PC-9 (cell line): ENCODE measurements around the gene GGACT. TPM values are rescaled to one million over a fixed set of nuclear protein-coding genes. Genes with fewer than 3 reads are reported as not detected.

ENCODE experiments used
- BruUV-seq: library from RNA; stranded (reverse); fragments of 400-500 nt; replicated peaks from 2 replicates; lab custom pipeline; 2021; lab: Mats Ljungman, UMichigan
- CTCF ChIA-PET: fragments of 300-600 bp; sonication (Branson Sonifier 250); formaldehyde crosslinking; loops from one replicate; lab custom pipeline; 2022; ENCODE audit warnings: antibody characterized with exemption; lab: Charles Lee
- POLR2A ChIA-PET: fragments of 300-600 bp; sonication (Branson Sonifier 250); formaldehyde crosslinking; loops from one replicate; lab custom pipeline; 2022; ENCODE audit warnings: antibody characterized with exemption; ENCODE audit not compliant: unreplicated experiment; lab: Charles Lee
- DNase-seq, 2 experiments: peaks; one replicate each; pipeline versions ENCODE4 v3.0.0 to v3.0.0-alpha.2; 2015 to 2022; ENCODE audit warnings: mixed read lengths in 1 of 2
- H2AFZ ChIP-seq: fragments of 200-600 bp; sonication (generic); 2 replicates; pipeline ENCODE4 v1.8.1; 2017; ENCODE audit warnings: antibody characterized with exemption
- H3F3A ChIP-seq: fragments of 200-600 bp; sonication (generic); 2 replicates; pipeline ENCODE4 v1.8.1; 2017; ENCODE audit warnings: antibody characterized with exemption, mild to moderate bottlenecking, low read depth; ENCODE audit not compliant: insufficient read depth
- H3K27ac ChIP-seq: fragments of 200-600 bp; sonication (generic); 2 replicates; pipeline ENCODE4 v1.6.1; 2016; ENCODE audit warnings: mixed run types
- H3K27me3 ChIP-seq: fragments of 200-600 bp; sonication (generic); 2 replicates; pipeline ENCODE4 v1.6.1; 2016; ENCODE audit warnings: low read depth, mixed run types; ENCODE audit not compliant: insufficient read depth
- H3K36me3 ChIP-seq: fragments of 200-600 bp; sonication (generic); 2 replicates; pipeline ENCODE4 v1.6.1; 2016; ENCODE audit warnings: low read depth, mixed run types
- H3K4me1 ChIP-seq: fragments of 200-600 bp; sonication (generic); replicated peaks from 2 replicates; pipeline ENCODE4 v1.6.1; 2016; ENCODE audit warnings: mixed run types; ENCODE audit not compliant: insufficient read depth
- H3K4me2 ChIP-seq: fragments of 200-600 bp; sonication (generic); 2 replicates; pipeline ENCODE4 v1.6.1; 2017; ENCODE audit warnings: mixed run types
- H3K4me3 ChIP-seq: fragments of 200-600 bp; sonication (generic); 2 replicates; pipeline ENCODE4 v1.6.1; 2016; ENCODE audit warnings: mixed run types
- H3K79me2 ChIP-seq: fragments of 200-600 bp; sonication (generic); 2 replicates; pipeline ENCODE4 v1.6.1; 2017; ENCODE audit warnings: low read depth, mixed run types
- H3K9me2 ChIP-seq: fragments of 200-600 bp; sonication (generic); 2 replicates; pipeline ENCODE4 v1.8.1; 2017; ENCODE audit warnings: mild to moderate bottlenecking; ENCODE audit not compliant: insufficient read depth
- H3K9me3 ChIP-seq: fragments of 200-600 bp; sonication (generic); 2 replicates; pipeline ENCODE4 v1.8.1; 2016; ENCODE audit warnings: low read depth; ENCODE audit not compliant: insufficient read depth
- H4K20me1 ChIP-seq: fragments of 200-600 bp; sonication (generic); 2 replicates; pipeline ENCODE4 v1.8.1; 2017; ENCODE audit not compliant: insufficient read depth
- EZH2 ChIP-seq: fragments of 200-600 bp; sonication (generic); IDR thresholded peaks from 2 replicates; pipeline ENCODE4 v1.8.0; 2017; ENCODE audit warnings: antibody characterized with exemption, low read depth
- intact Hi-C: fragments of 100-400 bp; cut with micrococcal nuclease; formaldehyde crosslinking; loops from one replicate; pipeline ENCODE4 v1.10.0; 2022; ENCODE audit not compliant: unreplicated experiment
- total RNA-seq: library from RNA; stranded (reverse); gene quantifications from 2 replicates; pipeline ENCODE4 v1.2.3, GENCODE V29; 2021
- TF ChIP-seq, protein P1 (sequence below): fragments of 200-600 bp; sonication (generic); conservative IDR thresholded peaks from 2 replicates; pipeline ENCODE4 v1.6.1; 2017; ENCODE audit warnings: mixed run types, antibody characterized with exemption, mild to moderate bottlenecking, moderate library complexity

GGACT gene
- total RNA-seq, 1 experiment from 2014 or later: 4.9 TPM

DNA sequence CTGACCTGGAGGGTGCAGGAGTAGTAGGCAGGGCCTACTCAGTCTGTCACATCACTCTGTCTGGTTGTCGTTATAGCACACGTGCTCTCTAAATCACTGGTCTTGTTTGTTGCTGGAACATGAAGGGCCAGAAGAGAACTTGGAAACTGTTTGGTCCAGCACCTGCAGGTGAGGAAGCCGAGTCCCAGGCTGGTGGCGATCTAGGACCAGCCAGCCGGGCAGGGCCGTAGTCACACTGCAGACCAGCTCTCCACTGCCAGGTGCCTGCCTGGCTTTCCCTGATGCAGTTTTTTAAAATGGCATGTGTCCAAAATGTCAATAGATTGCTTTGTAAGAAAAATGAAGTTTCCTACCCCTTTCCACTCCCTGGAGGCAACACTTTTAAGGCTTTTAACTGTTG, 53.7 kb downstream of the GGACT start:
- H3K9me2 ChIP-seq: no peaks in the 10 kb centered on the region
- no peak for DNase-seq
- H2AFZ ChIP-seq: no peak overlapping the region
- no peak for TF ChIP-seq EZH2
- TF ChIP-seq, protein P1, sequence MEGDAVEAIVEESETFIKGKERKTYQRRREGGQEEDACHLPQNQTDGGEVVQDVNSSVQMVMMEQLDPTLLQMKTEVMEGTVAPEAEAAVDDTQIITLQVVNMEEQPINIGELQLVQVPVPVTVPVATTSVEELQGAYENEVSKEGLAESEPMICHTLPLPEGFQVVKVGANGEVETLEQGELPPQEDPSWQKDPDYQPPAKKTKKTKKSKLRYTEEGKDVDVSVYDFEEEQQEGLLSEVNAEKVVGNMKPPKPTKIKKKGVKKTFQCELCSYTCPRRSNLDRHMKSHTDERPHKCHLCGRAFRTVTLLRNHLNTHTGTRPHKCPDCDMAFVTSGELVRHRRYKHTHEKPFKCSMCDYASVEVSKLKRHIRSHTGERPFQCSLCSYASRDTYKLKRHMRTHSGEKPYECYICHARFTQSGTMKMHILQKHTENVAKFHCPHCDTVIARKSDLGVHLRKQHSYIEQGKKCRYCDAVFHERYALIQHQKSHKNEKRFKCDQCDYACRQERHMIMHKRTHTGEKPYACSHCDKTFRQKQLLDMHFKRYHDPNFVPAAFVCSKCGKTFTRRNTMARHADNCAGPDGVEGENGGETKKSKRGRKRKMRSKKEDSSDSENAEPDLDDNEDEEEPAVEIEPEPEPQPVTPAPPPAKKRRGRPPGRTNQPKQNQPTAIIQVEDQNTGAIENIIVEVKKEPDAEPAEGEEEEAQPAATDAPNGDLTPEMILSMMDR: no peak
- BruUV-seq: no TSS peak
- H3F3A ChIP-seq: no peaks in the 10 kb centered on the region
- no peak overlapping the region for H3K27ac ChIP-seq
- no peak overlapping the region for H3K4me3 ChIP-seq
- H3K36me3 ChIP-seq: no peaks in the 10 kb centered on the region
- H3K4me2 ChIP-seq: no peak overlapping the region
- ChIA-PET CTCF (no interaction called here), POLR2A (no interaction called here)
- no peaks in the 10 kb centered on the region for H4K20me1 ChIP-seq
- intact Hi-C loops: no loop called here
- H3K4me1 ChIP-seq: no peaks in the 10 kb centered on the region
- H3K79me2 ChIP-seq: no peaks in the 10 kb centered on the region
- H3K9me3 ChIP-seq: no peaks in the 10 kb centered on the region
- no peaks in the 10 kb centered on the region for H3K27me3 ChIP-seq

DNA sequence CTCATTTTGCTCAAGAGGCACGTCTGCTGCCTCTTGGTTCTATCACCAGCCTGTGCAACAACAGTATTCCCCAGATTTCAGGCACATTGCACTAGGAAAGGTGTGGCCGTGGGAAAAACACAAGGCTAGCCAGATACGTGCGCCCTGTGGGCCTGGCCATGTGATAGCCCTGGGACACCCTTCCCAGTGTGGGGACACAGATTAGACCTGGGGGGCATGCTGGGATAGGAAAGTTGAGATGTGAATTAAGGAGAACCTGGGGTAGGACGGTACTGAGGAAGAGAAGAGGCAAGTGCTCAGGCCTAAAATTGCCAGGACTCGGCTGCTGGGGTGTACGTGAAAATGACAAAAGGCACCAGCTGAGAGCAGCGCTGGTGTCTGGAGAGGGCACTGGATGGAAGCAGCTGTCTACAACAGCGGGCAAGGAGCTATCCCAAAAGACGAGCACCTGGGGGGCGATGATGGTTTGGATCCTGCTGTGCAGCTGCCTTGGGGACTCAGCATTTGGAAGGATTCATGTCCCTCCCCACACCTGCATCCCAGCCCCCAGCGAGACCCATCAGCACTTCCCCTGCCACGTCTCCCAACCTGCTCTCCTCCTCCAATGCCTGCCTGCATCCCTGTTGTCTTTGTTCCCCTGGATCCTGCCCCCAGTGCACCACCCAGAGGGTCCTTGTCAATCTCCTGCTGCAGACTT, 54.3 kb downstream of the GGACT start:
- ChIA-PET POLR2A (no interaction called here), CTCF (no interaction called here)
- no peak overlapping the region for H3K4me3 ChIP-seq
- TF ChIP-seq EZH2: no peak
- TF ChIP-seq, protein P1: no peak
- H3K36me3 ChIP-seq: no peaks in the 10 kb centered on the region
- no peak for DNase-seq
- H3K27ac ChIP-seq: no peak overlapping the region
- no TSS peak for BruUV-seq
- H3K4me1 ChIP-seq: no peaks in the 10 kb centered on the region
- no peak overlapping the region for H3K4me2 ChIP-seq
- no peaks in the 10 kb centered on the region for H3F3A ChIP-seq
- H3K9me3 ChIP-seq: no peaks in the 10 kb centered on the region
- intact Hi-C loops: no loop called here
- H3K79me2 ChIP-seq: no peaks in the 10 kb centered on the region
- no peaks in the 10 kb centered on the region for H3K9me2 ChIP-seq
- no peak overlapping the region for H2AFZ ChIP-seq
- no peaks in the 10 kb centered on the region for H4K20me1 ChIP-seq
- no peaks in the 10 kb centered on the region for H3K27me3 ChIP-seq

GRCh38 chr13:100533588-100534041, 55.0 kb downstream of the GGACT start:
- Histone ChIP-seq H3K36me3 (no peaks in the 10 kb centered on the region), H3K4me2 (no peak overlapping the region), H3K9me2 (no peaks in the 10 kb centered on the region), H2AFZ (no peak overlapping the region), H3K79me2 (no peaks in the 10 kb centered on the region), H4K20me1 (no peaks in the 10 kb centered on the region), H3F3A (no peaks in the 10 kb centered on the region), H3K9me3 (no peaks in the 10 kb centered on the region), H3K4me3 (no peak overlapping the region), H3K27me3 (no peaks in the 10 kb centered on the region), H3K27ac (no peak overlapping the region), H3K4me1 (no peaks in the 10 kb centered on the region)
- no TSS peak for BruUV-seq
- CTCF ChIA-PET: no interaction called here
- DNase-seq: no peak
- POLR2A ChIA-PET: no interaction called here
- intact Hi-C loops: no loop called here
- TF ChIP-seq, protein P1: no peak
- TF ChIP-seq EZH2: no peak
